SU-DHL-6 (cell line): Measurements from ENCODE around the gene GIMD1.

Experiments
- H2AFZ ChIP-seq: fragments of 200-600 bp; sonication (generic); 2 replicates; pipeline ENCODE4 v1.6.1; 2014; ENCODE audit warnings: low read depth, mild to moderate bottlenecking, moderate library complexity, mixed read lengths, antibody characterized with exemption, low read length; ENCODE audit not compliant: severe bottlenecking
- H3F3A ChIP-seq: fragments of 200-600 bp; shearing (Covaris generic); 2 replicates; pipeline ENCODE4 v1.6.0; 2016; ENCODE audit warnings: antibody characterized with exemption, mild to moderate bottlenecking; ENCODE audit not compliant: insufficient read depth
- H3K27ac ChIP-seq: fragments of 200-600 bp; sonication (generic); 2 replicates; pipeline ENCODE4 v1.5.1; 2016; ENCODE audit warnings: low read depth, mild to moderate bottlenecking, low read length, moderate library complexity, mixed read lengths
- H3K27me3 ChIP-seq: fragments of 200-600 bp; sonication (generic), shearing (Covaris generic); 2 replicates; pipeline ENCODE4 v1.6.0; 2014; ENCODE audit warnings: mild to moderate bottlenecking, low read length
- H3K36me3 ChIP-seq: fragments of 200-600 bp; sonication (generic); 2 replicates; pipeline ENCODE4 v1.6.1; 2014; ENCODE audit warnings: mild to moderate bottlenecking, low read length, mixed read lengths
- H3K4me2 ChIP-seq: fragments of 300-600, 200-600 bp; shearing (Covaris generic), sonication (generic); 2 replicates; pipeline ENCODE4 v1.6.0; 2014; ENCODE audit warnings: low read length, low read depth, mild to moderate bottlenecking; ENCODE audit not compliant: poor library complexity, severe bottlenecking
- H3K4me3 ChIP-seq: fragments of 200-600 bp; sonication (generic); 2 replicates; pipeline ENCODE4 v1.5.1; 2014; ENCODE audit warnings: antibody characterized with exemption, low read length, mild to moderate bottlenecking, mixed read lengths; ENCODE audit not compliant: insufficient read depth, poor library complexity, severe bottlenecking
- H3K79me2 ChIP-seq: fragments of 200-600 bp; sonication (generic); 2 replicates; pipeline ENCODE4 v1.6.1; 2014; ENCODE audit warnings: mild to moderate bottlenecking, low read length, moderate library complexity; ENCODE audit not compliant: insufficient read depth
- H3K9ac ChIP-seq: fragments of 200-600 bp; sonication (generic); 2 replicates; pipeline ENCODE4 v1.7.0; 2014; ENCODE audit warnings: mild to moderate bottlenecking, low read length
- H3K9me2 ChIP-seq: fragments of 200-600 bp; sonication (generic); replicated peaks from 2 replicates; pipeline ENCODE4 v1.6.1; 2014; ENCODE audit warnings: low read length; ENCODE audit not compliant: insufficient read depth
- H3K9me3 ChIP-seq: fragments of 200-600 bp; sonication (generic); 2 replicates; pipeline ENCODE4 v1.6.1; 2014; ENCODE audit warnings: low read length, mixed read lengths; ENCODE audit not compliant: insufficient read depth
- H4K20me1 ChIP-seq: fragments of 200-600 bp; sonication (generic); 2 replicates; pipeline ENCODE4 v1.6.1; 2014; ENCODE audit warnings: low read depth, mild to moderate bottlenecking, antibody characterized with exemption, low read length, moderate library complexity, mixed read lengths
- EZH2phosphoT487 ChIP-seq: fragments of 200-600 bp; sonication (generic), shearing (Covaris generic); conservative IDR thresholded peaks from 2 replicates; pipeline ENCODE4 v1.6.1; 2018; ENCODE audit warnings: mild to moderate bottlenecking, antibody characterized with exemption, low read length, moderate library complexity, mixed read lengths
- TF ChIP-seq, protein P1 (sequence below): fragments of 200-600 bp; sonication (generic); IDR thresholded peaks from one replicate; pipeline ENCODE4 v1.5.1; 2017; ENCODE audit warnings: antibody characterized with exemption, mild to moderate bottlenecking, low read length, moderate library complexity; ENCODE audit not compliant: insufficient read depth, poor library complexity, severe bottlenecking

The GIMD1 gene

DNA sequence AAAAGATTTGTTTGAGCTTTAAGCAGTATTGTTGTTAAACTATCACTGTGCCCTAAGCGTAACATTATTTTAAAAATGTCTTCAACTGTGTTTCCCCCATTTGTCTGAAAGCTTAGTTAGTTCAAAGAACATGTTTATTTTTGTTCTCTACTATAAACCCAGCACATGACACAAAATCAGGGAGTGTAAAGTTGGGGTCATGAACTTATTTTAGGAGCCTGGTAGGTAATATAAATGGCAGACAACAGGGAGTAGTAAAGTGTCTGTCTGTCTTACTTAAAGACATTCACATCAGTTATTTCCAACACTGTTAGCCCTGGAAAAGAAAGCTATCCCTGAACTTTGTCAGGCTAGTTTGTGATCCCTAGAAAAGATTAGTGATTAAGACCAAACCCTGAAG, 48.3 kb downstream of the GIMD1 start:
- H3K9me3 ChIP-seq = no peaks in the 10 kb centered on the region
- H3K4me3 ChIP-seq = no peak overlapping the region
- H3K9me2 ChIP-seq = no peaks in the 10 kb centered on the region
- no peak overlapping the region for H3K27ac ChIP-seq
- no peak overlapping the region for H3K4me2 ChIP-seq
- H2AFZ ChIP-seq = no peak overlapping the region
- no peaks in the 10 kb centered on the region for H4K20me1 ChIP-seq
- no peaks in the 10 kb centered on the region for H3K27me3 ChIP-seq
- H3K9ac ChIP-seq = no peak overlapping the region
- no peaks in the 10 kb centered on the region; the same call in 1 of the 2 replicates for H3K36me3 ChIP-seq
- no peaks in the 10 kb centered on the region for H3F3A ChIP-seq
- peaks cover 51% of the 10 kb centered on the region for H3K79me2 ChIP-seq
- TF ChIP-seq, protein P1, sequence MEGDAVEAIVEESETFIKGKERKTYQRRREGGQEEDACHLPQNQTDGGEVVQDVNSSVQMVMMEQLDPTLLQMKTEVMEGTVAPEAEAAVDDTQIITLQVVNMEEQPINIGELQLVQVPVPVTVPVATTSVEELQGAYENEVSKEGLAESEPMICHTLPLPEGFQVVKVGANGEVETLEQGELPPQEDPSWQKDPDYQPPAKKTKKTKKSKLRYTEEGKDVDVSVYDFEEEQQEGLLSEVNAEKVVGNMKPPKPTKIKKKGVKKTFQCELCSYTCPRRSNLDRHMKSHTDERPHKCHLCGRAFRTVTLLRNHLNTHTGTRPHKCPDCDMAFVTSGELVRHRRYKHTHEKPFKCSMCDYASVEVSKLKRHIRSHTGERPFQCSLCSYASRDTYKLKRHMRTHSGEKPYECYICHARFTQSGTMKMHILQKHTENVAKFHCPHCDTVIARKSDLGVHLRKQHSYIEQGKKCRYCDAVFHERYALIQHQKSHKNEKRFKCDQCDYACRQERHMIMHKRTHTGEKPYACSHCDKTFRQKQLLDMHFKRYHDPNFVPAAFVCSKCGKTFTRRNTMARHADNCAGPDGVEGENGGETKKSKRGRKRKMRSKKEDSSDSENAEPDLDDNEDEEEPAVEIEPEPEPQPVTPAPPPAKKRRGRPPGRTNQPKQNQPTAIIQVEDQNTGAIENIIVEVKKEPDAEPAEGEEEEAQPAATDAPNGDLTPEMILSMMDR = no peak
- TF ChIP-seq EZH2phosphoT487 = no peak

GRCh38 chr4:106318511-106318910, 50.1 kb downstream of the GIMD1 start:
- Histone ChIP-seq H2AFZ (no peak overlapping the region), H3K4me2 (peak overlapping the region; percentile 89), H3K9me3 (no peaks in the 10 kb centered on the region), H3K27me3 (no peaks in the 10 kb centered on the region), H3K9ac (no peak overlapping the region), H3K4me3 (no peak overlapping the region), H3K9me2 (no peaks in the 10 kb centered on the region), H4K20me1 (no peaks in the 10 kb centered on the region), H3K79me2 (peaks cover 58% of the 10 kb centered on the region), H3K27ac (no peak overlapping the region), H3K36me3 (no peaks in the 10 kb centered on the region), H3F3A (no peaks in the 10 kb centered on the region)
- TF ChIP-seq, protein P1 = no peak
- no peak for TF ChIP-seq EZH2phosphoT487

DNA sequence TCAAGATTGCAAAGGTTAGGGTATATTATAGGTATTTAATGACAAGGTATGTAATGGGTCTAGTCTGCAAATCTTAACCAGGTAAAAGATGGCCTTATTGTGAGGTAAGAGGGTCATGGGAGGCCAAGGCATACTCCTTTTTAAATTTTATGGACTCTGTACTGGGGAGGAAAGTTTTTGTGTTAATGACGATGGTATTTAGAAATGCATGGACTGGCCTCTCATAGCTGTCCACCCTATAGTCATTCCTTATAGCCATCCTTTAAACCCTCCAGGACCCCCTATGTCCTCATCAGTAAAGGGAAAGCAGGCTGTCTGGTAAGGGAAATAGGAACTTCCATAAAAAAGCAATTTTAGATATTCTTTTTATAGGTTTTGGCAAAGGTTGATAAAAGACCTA, 50.8 kb downstream of the GIMD1 start:
- Histone ChIP-seq H3K27me3 (no peaks in the 10 kb centered on the region), H3K9me2 (no peaks in the 10 kb centered on the region), H2AFZ (no peak overlapping the region), H3K79me2 (peaks cover 58% of the 10 kb centered on the region), H3K4me2 (peak overlapping the region; percentile 89), H4K20me1 (no peaks in the 10 kb centered on the region), H3K36me3 (no peaks in the 10 kb centered on the region), H3F3A (no peaks in the 10 kb centered on the region), H3K9me3 (no peaks in the 10 kb centered on the region), H3K4me3 (peak overlapping the region; percentile 77), H3K9ac (peak overlapping the region; percentile 83; the same call in 1 of the 2 replicates), H3K27ac (no peak overlapping the region)
- TF ChIP-seq EZH2phosphoT487 = no peak
- TF ChIP-seq, protein P1 = no peak
